Measurements from ENCODE around the gene B4GALT7. TPM values are rescaled to one million over a fixed set of nuclear protein-coding genes. Genes with fewer than 3 reads are reported as not detected.

Gene B4GALT7
- total and polyA plus RNA-seq, 10 donors = 22.7 to 43.8 (median 32.8) TPM

DNA sequence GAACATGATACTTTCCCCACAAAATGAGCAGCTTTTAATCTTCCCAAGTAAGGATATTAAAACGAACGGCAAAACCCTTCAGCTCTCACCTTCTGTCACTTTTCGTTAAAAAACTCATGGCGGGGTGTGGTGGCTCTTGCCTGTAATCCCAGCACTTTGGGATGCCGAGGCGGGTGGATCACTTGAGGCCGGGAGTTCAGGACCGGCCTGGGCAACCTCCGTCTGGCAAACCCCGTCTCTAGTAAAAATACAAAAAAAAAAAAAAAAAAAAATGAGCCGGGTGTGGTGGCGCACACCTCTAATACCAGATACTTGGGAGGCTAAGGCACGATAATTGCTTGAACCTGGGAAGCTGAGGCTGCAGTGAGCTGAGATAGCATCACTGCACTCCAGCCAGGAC lies 7.0 kb upstream of the B4GALT7 start:
- Histone ChIP-seq H3K9me3 (no peaks in the 10 kb centered on the region), H3K4me3 (peak overlapping the region; percentile 76 to 98 (median 92)), H3K36me3 (peaks cover 0 to 41% (median 36%) of the 10 kb centered on the region in 6 donors), H3K27ac (peak overlapping the region in 4 of 8 donors; percentile 84 to 92 (median 90)), H3K27me3 (replicated peaks in 1 of 7) (peaks cover 0 to 10% (median 0%) of the 10 kb centered on the region in 7 donors), H3K4me1 (peaks cover 5 to 49% (median 26%) of the 10 kb centered on the region in 6 donors)
- DNase-seq = peak; percentile 69
- WGBS, 5 donors = 78 to 84% (median 81%) methylated on average over 13 of the region's 13 CpGs
- TF ChIP-seq POLR2A (IDR thresholded peaks at IDR 0.05) (no peak), POLR2AphosphoS5 (IDR thresholded peaks at IDR 0.05) (no peak)
- TF ChIP-seq, protein P1, sequence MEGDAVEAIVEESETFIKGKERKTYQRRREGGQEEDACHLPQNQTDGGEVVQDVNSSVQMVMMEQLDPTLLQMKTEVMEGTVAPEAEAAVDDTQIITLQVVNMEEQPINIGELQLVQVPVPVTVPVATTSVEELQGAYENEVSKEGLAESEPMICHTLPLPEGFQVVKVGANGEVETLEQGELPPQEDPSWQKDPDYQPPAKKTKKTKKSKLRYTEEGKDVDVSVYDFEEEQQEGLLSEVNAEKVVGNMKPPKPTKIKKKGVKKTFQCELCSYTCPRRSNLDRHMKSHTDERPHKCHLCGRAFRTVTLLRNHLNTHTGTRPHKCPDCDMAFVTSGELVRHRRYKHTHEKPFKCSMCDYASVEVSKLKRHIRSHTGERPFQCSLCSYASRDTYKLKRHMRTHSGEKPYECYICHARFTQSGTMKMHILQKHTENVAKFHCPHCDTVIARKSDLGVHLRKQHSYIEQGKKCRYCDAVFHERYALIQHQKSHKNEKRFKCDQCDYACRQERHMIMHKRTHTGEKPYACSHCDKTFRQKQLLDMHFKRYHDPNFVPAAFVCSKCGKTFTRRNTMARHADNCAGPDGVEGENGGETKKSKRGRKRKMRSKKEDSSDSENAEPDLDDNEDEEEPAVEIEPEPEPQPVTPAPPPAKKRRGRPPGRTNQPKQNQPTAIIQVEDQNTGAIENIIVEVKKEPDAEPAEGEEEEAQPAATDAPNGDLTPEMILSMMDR (IDR thresholded peaks at IDR 0.05 in 8 of 11, conservative IDR thresholded peaks at IDR 0.05 in 3 of 11) = no peak
- intact Hi-C loops (cut with DNase I; ENCODE audit: low total_unique reads) = no loop called here

DNA sequence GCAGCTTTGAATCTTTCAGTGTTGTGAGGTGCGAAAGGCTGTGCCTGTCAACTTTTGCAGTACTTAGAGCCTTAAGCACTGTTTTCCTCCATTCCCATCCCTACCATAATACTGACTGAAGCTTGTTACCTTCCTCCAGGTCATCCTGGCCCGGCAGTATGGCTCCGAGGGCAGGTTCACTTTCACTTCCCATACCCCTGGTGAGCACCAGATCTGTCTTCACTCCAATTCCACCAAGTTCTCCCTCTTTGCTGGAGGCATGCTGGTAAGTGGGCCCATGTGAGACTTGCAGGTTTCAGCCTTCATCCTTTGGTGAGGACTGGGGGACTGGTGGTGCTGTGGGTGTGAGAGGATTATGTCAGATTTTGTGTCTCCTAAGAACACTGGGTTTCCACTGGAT lies 6.4 kb upstream of the B4GALT7 start:
- DNase-seq = peak; percentile 19
- intact Hi-C loops (cut with DNase I; ENCODE audit: low total_unique reads) = no loop called here
- Histone ChIP-seq H3K4me3 (peak overlapping the region in 4 of 8 donors; percentile 88 to 98 (median 93)), H3K9me3 (no peaks in the 10 kb centered on the region), H3K27ac (no peak overlapping the region), H3K4me1 (peaks cover 5 to 55% (median 29%) of the 10 kb centered on the region in 6 donors), H3K27me3 (replicated peaks in 1 of 7) (peaks cover 0 to 10% (median 0%) of the 10 kb centered on the region in 7 donors), H3K36me3 (peaks cover 0 to 41% (median 36%) of the 10 kb centered on the region in 6 donors)
- TF ChIP-seq POLR2A (IDR thresholded peaks at IDR 0.05) = no peak
- TF ChIP-seq, protein P1 (IDR thresholded peaks at IDR 0.05 in 8 of 11, conservative IDR thresholded peaks at IDR 0.05 in 3 of 11) = no peak
- TF ChIP-seq POLR2AphosphoS5 (IDR thresholded peaks at IDR 0.05) = no peak
- 76 to 91% (median 80%) methylated on average over 3 of the region's 3 CpGs for WGBS, 5 donors

DNA sequence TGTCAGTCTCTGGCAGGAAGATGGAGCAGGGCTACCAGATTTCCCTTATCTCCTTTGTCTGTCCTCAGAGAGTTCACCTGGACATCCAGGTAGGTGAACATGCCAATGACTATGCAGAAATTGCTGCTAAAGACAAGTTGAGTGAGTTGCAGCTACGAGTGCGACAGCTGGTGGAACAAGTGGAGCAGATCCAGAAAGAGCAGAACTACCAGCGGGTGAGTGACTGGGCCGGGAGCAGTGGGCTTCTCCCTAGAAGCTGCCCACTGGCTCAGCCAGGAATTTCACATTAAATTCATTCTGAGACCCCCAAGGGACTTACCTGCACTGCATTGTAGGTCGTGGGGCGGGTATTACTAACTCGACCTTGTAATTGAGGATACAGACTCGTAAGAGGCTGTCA lies 5.9 kb upstream of the B4GALT7 start:
- peaks cover 0 to 41% (median 36%) of the 10 kb centered on the region in 6 donors for H3K36me3 ChIP-seq
- no peaks in the 10 kb centered on the region for H3K9me3 ChIP-seq
- peaks cover 5 to 61% (median 34%) of the 10 kb centered on the region in 6 donors for H3K4me1 ChIP-seq
- intact Hi-C loops (cut with DNase I; ENCODE audit: low total_unique reads) = no loop called here
- peaks cover 0 to 10% (median 0%) of the 10 kb centered on the region in 7 donors for H3K27me3 ChIP-seq (replicated peaks in 1 of 7)
- no peak overlapping the region for H3K27ac ChIP-seq
- DNase-seq = peak; percentile 16
- H3K4me3 ChIP-seq = peak overlapping the region in 1 of 8 donors; percentile 88
- 85 to 97% (median 94%) methylated on average over 8 of the region's 8 CpGs for WGBS, 5 donors
- TF ChIP-seq, protein P1 (IDR thresholded peaks at IDR 0.05 in 8 of 11, conservative IDR thresholded peaks at IDR 0.05 in 3 of 11) = no peak
- TF ChIP-seq POLR2A (IDR thresholded peaks at IDR 0.05) = no peak
- TF ChIP-seq POLR2AphosphoS5 (IDR thresholded peaks at IDR 0.05) = no peak

DNA sequence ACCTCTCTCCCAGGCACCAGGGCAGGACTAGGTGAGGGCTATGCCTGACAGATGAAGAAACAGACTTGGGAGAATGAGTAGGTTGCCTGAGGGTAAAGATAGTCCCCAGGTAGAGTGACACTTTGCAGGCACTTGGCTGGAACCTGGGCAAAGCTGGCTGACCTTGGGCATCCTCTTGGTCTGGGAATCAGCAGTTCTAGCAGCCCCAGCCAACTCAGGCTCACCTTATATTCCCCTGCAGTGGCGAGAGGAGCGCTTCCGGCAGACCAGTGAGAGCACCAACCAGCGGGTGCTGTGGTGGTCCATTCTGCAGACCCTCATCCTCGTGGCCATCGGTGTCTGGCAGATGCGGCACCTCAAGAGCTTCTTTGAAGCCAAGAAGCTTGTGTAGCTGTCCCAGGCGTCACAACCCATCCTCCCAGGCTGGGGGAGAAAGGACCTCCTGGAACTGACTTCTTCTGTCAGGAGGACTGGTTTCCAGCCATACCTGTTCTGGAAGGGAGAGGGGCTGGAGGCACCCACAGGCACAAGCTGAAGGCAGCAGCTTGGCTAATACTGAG lies 4.8 kb upstream of the B4GALT7 start:
- no peak overlapping the region for H3K4me3 ChIP-seq
- TF ChIP-seq, protein P1 (IDR thresholded peaks at IDR 0.05 in 8 of 11, conservative IDR thresholded peaks at IDR 0.05 in 3 of 11) = no peak
- no peak for TF ChIP-seq POLR2AphosphoS5 (IDR thresholded peaks at IDR 0.05)
- no peak for TF ChIP-seq POLR2A (IDR thresholded peaks at IDR 0.05)
- DNase-seq = peak; percentile 42
- peaks cover 0 to 41% (median 36%) of the 10 kb centered on the region in 6 donors for H3K36me3 ChIP-seq
- WGBS, 5 donors = 90 to 100% (median 97%) methylated on average over 4 to 8 of the region's 8 CpGs
- no peak overlapping the region for H3K27ac ChIP-seq
- H3K27me3 ChIP-seq (replicated peaks in 1 of 7) = peaks cover 0 to 7% (median 0%) of the 10 kb centered on the region in 7 donors
- H3K4me1 ChIP-seq = peaks cover 5 to 64% (median 38%) of the 10 kb centered on the region in 6 donors
- intact Hi-C loops (cut with DNase I; ENCODE audit: low total_unique reads) = no loop called here
- H3K9me3 ChIP-seq = no peaks in the 10 kb centered on the region
